GM18499 (cell line): ENCODE results near the gene BLOC1S2.
"Not testable (repeated sequence)": the region's sequence is repeated elsewhere in the genome, so short reads cannot be mapped to it uniquely, and the experiment has no call there.

Source experiments
- ATAC-seq: cut with Tn5 transposase; IDR thresholded peaks from one replicate; pipeline ENCODE4 v1.9.1; 2021; ENCODE audit warnings: moderate number of reproducible peaks; ENCODE audit not compliant: insufficient read depth, unreplicated experiment

BLOC1S2 gene

GRCh38 chr10:100292300-100292699 lies 5.8 kb upstream of the BLOC1S2 start:
- ATAC-seq = not testable (repeated sequence)

DNA sequence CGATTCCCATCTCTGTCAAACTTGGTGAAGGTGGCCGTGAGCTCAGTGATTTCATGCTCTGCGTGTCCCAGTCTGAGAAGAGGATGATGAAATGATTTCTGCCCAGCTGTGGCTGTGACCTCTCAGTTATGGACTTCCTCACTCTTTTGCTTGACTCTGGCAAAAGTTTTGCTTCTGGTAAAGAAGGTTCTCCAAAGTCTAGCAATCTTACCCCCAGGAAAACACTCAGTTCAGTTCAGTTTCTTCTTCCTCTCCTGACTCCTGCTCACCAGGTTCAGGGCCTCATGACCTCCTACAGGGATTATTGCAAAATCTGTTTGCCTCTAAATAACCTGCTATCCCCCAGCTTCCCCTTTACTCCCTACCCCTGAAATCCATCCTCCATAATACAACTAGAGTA lies 4.9 kb upstream of the BLOC1S2 start:
- no peak for ATAC-seq

- no peak for ATAC-seq
These were observed 3.2 kb upstream of the BLOC1S2 start for GRCh38 chr10:100289641-100290040.

DNA sequence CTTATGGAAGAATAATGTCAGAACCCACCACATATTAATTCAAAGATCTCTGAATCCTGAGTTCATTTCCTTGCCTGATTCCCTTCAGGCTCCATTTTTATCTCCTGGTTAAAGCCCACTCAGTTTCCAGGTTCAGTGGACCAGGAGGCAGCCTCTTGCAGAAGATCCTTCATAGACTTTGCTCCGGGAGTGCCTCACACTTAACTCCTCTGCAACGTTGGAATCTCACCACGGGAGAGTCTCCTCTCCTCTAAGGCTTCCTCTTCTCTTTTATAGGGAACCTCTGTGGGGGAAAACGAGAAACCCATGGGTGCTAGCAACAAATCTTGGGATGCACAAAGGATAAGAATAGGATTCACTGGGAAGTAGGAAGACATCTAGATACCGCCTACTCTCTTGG lies 1.7 kb upstream of the BLOC1S2 start:
- no peak for ATAC-seq

DNA sequence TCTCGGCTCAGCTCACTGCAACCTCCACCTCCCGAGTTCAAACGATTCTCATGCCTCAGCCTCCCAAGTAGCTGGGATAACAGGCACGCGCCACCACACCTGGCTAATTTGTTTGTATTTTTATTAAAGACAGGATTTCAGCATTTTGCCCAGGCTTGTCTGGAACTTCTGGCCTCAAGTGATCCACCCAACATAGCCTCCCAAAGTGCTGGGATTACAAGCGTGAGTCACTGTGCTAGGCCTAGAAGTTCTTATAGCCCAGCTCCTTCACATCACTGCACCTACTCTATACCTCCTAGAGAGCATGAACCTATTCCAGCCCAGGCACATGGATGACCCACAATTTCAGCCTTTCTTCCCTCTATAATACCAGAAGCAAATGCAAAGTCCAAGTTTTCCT lies 1.3 kb upstream of the BLOC1S2 start:
- ATAC-seq = no peak

DNA sequence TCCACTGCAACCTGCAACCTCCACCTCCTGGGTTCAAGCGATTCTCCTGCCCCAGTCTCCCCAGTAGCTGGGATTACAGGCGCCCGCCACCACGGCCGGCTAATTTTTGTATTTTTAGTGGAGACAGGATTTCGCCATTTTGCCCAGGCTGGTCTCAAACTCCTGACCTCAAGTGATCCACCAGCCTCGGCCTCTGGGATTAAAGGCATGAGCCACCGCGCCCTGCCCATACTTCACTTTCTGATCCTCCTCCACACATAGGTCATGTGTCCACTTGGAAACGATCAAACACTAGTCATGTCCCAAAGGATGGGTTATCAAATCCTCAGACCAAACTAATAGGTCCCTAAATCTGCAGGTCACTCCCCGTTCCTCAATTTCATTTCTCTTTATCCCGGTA lies 1.2 kb downstream of the BLOC1S2 start:
- not testable (repeated sequence) for ATAC-seq

GRCh38 chr10:100282907-100283306 lies 3.6 kb downstream of the BLOC1S2 start:
- no peak for ATAC-seq

DNA sequence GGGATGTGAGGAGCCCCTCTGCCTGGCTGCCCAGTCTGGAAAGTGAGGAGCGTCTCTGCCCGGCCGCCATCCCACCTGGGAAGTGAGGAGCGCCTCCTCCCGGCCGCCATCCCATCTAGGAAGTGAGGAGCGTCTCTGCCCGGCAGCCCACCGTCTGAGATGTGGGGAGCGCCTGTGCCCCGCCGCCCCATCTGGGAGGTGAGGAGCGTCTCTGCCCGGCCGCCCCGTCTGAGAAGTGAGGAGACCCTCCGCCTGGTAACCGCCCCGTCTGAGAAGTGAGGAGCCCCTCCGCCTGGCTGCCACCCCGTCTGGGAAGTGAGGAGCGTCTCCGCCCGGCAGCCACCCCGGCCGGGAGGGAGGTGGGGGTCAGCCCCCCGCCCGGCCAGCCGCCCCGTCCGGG lies 9.5 kb downstream of the BLOC1S2 start:
- ATAC-seq = not testable (repeated sequence)

- ATAC-seq = no peak
These were observed 19.0 kb downstream of the BLOC1S2 start, which contains the start of gene CWF19L1 for GRCh38 chr10:100267239-100268104. TSS of gene CWF19L1 (minus strand) at chr10:100267638. CDS start at chr10:100267593, 45 bp downstream.

DNA sequence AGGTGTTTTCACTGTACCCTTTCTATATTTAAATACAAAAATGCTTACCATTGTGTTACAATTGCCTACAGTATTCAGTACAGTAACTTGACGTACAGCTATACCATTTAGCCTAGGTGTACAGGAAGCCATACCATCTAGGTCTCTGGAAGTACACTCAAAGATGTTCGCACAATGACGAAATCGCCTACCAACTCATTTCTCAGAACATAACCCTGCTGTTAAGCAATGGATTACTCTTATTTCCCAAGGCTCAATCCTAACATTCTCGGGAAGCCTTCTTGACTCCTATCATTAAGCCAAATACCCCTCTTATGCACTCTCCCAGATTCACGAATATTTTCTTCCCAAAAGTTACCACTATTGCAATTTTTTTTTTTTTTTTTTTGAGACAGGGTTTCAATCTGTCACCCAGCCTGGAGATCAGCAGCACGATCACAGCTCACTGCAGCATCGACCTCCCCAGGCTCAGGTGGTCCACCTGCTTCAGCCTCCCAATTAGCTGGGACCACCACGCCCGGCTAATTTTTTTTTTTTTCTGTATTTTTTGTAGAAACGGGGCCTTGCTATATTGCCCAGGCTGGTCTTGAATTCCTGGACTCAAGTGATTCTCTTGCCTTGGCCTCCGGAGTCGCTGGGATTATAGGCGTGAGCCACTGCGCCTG lies 20.5 kb downstream of the BLOC1S2 start:
- no peak for ATAC-seq

GRCh38 chr10:100254191-100254590 lies 32.3 kb downstream of the BLOC1S2 start:
- ATAC-seq = no peak

DNA sequence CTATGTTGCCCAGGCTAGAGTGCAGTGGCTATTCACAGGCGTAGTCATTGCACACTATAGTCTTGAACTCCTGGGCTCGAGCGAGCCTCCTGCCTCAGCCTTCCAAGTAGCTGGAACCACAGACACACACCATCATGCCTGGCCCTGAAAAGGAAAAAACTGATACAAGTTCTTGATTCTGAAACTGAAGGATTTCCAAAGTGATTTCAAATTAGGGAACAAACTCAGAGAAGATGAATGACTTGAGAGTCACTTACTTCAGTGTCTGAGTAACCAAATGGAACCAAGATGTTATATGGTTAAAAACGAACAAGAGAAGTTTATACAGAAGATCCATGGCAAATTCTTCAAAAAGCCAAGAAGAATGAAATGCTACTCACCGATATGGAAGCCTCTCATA lies 33.4 kb downstream of the BLOC1S2 start:
- no peak for ATAC-seq

- no peak for ATAC-seq
These were observed 37.7 kb downstream of the BLOC1S2 start for GRCh38 chr10:100248820-100249219.

- ATAC-seq = no peak
These were observed 40.8 kb downstream of the BLOC1S2 start for GRCh38 chr10:100245484-100246220.

DNA sequence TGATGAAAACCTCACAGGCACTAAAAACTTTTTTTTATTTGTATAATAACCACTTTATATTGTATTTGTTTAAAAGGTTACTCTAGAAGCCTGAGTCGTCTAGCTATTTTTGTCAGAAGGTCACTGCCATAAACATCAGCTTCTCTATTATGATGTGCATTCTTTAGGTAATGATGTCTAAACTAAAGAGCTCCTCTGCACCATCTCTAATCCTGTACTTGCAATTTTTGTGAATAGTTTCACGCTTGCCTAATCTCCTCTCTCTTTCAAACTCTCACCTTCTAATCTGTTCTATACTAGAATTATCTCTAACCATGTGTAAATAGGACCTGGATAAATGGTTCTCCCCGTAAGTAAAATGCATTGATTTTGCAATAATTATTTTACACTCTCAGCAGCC lies 46.6 kb downstream of the BLOC1S2 start:
- ATAC-seq = no peak

GRCh38 chr10:100238429-100238828 lies 48.1 kb downstream of the BLOC1S2 start:
- ATAC-seq = no peak

- ATAC-seq = no peak
These were observed 54.4 kb downstream of the BLOC1S2 start for GRCh38 chr10:100232101-100232500.

- ATAC-seq = no peak
These were observed 56.6 kb downstream of the BLOC1S2 start for GRCh38 chr10:100229819-100230422.

DNA sequence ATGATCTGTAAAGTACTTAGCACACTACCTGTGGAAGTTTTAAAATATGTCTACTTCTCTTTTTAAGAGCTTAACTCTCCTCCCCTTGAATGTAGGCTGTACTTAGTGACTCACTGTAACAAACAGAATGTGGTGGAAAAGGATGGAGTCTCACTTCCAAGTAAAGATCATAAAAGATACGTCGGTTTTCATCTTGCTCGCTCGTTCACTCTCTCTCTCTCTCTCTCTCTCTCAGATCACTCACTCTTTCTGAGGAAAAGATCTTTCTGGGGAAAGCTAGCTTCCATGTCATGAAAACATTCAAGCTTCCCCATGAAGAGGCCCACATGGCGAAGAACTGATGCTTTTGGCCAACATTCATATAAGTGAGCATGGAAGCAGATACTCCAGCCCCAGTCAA lies 62.6 kb downstream of the BLOC1S2 start:
- no peak for ATAC-seq
